NCI-H128 (cell line): Measurements from ENCODE around the gene TRABD2A.

Source experiments
- DNase-seq: peaks from one replicate; lab custom pipeline; 2025; ENCODE audit not compliant: unreplicated experiment; lab: John Stamatoyannopoulos, UW

TRABD2A gene

DNA sequence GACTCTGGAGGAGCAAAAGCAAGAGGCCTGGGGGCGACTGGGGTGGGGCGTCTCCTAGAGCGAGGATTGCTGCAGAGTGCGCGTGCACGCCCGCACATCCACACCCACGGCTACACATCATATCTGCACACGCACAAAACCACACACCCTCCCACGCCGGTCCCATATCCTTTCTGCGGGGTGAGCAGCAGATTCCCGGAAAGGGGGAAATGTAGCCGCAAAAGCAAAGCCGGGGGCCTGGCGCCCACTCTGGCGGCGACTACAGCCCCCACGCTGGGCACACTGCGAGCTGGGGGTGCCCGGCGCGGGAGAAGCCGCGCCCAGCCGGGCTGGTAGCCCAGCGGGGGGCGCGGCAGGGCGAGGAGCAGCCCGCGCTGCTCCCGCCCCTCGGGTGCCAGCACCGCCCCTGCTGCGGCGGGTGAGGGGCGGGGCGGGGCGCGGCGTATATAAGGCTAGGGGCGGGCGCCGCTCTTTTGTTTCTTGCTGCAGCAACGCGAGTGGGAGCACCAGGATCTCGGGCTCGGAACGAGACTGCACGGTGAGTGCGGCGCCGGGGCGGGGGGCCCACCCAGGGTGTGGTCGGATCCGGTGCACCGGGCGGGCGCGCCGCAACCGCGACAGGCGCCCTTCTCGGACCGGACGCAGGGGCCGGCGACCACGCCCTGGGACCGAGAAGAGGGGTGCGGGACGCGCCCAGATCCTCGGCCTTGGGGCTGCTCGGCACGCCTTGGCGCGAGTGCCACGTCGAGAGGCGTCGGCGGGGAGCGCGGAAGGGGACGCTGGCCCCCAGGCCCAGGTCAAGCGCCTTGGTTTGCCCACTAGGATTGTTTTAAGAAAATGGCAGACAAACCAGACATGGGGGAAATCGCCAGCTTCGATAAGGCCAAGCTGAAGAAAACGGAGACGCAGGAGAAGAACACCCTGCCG, 24.6 kb upstream of the TRABD2A start, which contains the start of gene TMSB10:
Gene TMSB10, plus strand, starts transcription at position 476 of the 927 bp plus-strand sequence.
- peak; percentile 51 for DNase-seq

- no peak for DNase-seq
These were observed 23.9 kb upstream of the TRABD2A start for GRCh38 chr2:84904717-84905174.

DNA sequence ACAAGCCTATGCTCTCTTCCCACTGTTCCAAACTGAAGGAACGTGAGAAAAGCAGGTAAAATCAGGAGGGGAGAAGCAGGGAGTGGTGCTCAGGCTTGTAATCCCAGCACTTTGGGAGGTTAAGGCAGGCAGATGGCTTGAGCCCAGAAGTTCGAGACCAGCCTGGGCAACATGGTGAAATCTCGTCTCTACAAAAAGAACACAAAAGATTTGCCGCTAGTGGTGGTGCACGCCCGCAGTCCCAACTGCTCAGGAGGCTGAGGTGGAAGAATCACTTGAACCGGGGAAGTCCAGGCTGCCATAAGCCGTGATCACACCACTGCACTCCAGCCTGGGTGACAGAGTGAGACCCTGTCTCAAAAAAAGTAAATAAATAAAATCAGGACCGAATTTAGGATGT, 23.3 kb upstream of the TRABD2A start:
- DNase-seq: no peak

DNA sequence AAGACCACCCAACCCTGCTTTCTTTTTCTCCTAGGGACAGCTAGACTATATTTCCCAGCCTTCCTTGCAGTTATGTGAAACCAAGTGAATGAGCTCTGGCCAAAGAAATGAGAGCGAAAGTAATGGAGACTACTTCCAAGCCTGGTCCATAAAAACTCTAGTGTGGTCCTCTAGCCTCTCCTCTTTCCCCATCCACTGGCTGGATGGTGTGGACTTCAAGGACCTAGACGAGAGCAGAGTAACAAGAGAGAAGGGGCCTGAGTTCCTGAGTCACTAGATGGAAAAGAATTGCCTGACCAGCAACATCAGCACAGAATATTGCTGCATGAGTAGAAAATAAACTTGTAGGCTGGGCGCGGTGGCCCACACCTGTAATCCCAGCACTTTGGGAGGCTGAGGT, 21.6 kb upstream of the TRABD2A start:
- no peak for DNase-seq

DNA sequence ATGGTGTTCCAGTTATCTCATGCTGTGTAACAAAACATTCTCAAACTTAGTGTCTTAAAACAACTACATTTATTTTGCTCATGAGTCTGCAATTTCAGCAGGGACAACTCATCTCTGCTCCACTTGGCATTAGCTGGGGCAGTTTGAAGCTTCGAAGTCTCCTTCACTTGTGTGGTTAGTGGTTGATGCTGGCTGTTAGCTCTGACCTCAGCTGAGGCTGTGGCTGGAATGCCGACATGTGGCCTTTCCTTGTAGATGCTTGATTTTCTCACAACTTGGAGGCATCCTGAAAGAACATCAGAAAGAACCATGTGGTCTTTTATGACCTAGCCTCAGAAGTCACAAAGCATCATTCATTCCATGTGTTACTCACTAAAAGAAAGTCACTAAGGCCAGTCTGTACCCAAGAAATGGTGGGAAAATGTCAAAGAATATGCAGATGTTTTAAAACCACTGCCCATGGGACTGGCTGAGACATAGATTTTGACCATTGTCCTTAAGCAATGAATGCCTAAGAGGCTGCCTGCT, 20.8 kb upstream of the TRABD2A start:
- DNase-seq: no peak

DNA sequence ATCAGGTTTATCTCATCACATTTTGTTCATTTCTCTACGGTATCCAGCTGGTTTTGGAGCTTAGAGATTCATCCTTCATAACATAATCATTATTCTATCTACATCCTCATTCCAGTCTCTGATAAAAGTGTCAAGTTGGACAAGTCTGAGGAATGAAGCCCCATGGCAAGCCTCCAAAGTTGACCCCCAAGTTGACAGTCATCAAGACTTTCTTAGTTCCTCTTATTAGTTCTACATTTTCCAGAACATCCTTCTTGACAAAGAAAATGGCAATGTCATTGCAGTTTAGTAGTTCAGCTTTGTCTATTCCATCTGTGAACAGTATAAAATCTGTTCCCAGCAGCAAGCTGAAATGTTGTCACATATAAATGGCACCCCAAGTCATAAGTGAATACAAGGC, 20.1 kb upstream of the TRABD2A start:
- DNase-seq: no peak

GRCh38 chr2:84899304-84900204, 18.7 kb upstream of the TRABD2A start:
- no peak for DNase-seq

GRCh38 chr2:84897773-84898172, 16.9 kb upstream of the TRABD2A start:
- DNase-seq: no peak

GRCh38 chr2:84896567-84896966, 15.7 kb upstream of the TRABD2A start:
- no peak for DNase-seq

- DNase-seq: no peak
These were observed 14.1 kb upstream of the TRABD2A start for GRCh38 chr2:84894758-84895520.

DNA sequence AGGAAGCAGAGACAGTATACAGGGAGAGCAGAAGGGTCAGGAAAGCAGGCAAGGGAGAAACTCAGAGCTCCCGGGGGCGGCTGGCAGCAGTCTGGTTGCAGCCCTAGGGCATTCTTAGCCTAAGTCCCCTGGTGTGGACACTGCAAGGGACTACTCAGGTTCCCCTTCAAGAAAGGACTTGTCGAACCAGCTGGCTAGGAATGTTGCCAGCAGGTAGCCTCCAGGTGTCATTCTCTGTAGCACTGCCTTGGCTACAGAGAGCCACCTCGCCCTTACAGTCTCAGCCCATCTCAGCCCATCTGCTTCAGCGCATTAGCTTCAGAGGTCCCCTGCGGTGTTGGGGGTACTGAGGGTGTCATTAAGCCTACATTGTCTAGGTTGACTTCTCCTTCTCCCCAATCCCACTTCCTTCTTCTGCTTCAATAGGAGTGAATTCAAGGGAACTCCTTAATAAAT, 13.3 kb upstream of the TRABD2A start:
- no peak for DNase-seq

- DNase-seq: no peak
These were observed 10.6 kb upstream of the TRABD2A start for GRCh38 chr2:84891355-84892010.

DNA sequence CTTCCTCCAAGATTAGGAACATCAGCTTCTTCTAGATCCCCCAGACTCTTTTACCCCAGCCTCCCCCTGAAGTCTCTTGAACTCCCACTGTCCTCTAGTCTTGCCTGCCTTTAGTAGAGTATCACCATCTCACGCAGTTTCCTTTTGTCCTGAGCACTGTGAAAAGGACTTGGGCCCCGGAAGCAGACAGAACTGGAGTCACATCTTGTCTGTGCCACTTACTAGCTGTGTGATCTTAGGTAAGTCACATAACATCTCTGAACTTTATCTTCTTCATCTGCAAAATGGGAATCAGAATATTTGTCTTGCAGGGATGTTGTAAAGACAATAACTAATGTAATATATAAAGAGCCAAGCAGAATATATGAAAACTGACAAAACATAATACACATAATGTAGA, 8.4 kb upstream of the TRABD2A start:
- no peak for DNase-seq

DNA sequence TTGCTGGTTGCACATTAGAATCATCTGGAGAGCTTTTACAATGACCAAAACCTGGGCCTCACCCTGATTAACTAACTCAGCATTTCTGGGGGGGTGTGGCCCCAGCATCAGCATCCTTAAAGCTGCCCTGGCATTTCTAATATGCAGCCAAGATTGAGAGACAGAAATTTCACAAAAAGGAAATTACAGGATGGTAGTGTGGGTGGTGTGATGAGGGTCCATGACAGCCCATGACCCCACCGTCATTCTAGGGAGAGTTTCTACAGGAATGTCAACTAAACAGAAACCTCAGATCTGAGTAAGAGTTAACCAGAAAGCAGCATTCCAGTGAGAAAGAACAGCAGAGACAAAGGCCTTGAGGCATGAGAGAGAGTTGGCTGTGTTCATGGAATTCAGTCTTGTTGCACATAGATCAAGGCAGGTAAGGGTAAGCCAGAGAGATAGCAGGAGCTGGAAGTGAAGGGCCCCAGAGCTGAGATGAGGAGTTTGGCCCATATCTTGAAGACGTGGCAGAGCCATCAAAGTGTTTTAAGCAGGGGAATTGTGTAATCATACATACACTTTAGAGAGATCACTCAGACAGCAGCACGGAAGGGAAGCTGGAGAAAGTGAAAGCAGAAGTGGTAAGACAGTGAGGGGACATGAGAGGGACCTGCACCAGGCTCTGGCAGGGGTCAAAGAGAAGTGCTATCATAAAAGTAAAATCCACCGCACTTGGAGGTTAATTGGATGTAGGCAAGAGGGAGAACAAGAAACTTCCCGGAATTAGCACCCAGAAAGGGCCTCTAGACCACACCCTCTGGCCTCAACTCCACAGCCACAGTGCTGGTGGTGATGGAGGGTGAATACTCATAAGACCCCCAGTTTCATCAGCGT, 7.8 kb upstream of the TRABD2A start:
- no peak for DNase-seq

DNA sequence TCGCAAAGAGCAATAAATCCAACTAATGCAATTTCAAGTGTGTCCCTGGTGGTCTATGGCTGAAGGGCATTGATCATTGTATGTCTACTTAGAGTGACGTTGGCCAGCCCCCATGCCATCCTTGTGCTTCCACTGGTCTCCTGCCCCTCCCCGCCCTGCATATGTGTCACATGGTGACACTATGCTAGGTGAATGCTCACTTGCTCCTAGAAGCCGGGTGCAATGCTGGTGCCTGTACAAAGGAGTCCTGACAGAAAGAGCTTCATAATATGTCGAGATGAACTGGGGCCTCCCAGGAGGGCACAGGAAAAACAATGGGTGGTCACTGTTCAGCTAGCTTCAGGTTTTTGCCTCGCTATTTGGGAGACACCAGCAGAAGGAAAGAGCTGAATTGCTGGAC, 5.9 kb upstream of the TRABD2A start:
- DNase-seq: no peak

DNA sequence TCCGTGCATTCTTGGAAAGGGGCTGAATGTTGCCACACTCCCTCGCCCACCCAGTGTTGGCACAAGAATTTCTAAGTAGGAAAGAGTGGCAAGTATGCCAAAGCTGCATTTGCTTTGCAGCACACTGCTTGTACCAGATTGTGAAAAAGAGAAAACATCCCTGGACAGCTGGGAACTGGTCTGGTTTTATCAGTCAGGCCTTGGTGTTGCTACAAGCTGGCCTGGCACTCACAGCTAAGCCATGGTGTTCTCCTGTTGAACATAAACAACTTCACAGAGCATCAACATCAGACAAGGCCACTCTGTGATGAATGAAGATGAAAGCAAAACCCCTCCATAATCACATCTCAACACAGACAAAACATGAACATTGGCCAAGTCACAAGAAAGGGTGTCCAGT, 4.2 kb upstream of the TRABD2A start:
- DNase-seq: no peak

DNA sequence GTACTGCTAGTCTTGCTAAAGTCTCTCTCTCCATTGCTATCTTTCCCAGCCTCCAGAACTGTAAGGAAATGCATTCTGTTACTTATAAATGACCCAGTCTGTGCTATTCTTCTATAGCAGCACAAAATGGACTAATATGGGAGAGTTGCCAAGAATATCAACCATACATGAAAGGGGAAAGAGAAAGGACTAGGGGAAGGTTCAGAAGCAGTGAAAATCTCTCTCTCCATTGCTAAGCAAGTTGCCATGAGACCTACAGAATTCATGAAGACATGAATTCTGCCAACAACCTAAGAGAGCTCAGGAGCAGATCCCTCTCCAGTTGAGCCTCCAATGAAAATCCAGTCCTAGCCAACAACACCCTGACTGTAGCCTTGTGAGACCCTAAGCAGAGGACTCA, 3.6 kb upstream of the TRABD2A start:
- no peak for DNase-seq

- DNase-seq: no peak
These were observed 2.1 kb upstream of the TRABD2A start for GRCh38 chr2:84882775-84883550.

DNA sequence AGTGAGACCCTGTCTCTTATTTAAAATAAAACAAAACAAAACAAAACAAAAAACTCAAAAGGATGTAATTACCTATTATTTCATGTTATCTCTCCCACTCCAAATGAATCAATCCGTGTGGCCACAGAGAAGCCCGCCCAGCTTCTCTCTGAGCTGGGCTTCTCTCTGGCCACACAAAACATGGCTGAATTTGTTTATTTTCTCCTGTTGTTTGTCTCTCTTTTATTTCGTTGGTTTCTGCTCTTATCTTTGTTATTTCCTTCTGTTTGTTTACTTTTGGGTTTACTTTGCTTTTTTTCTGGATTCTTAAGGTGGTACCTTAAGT, 1.5 kb upstream of the TRABD2A start:
- DNase-seq: no peak
